COLO829 (cell line): Measurements from ENCODE around the gene ANKRD13B.
A peak's percentile ranks its signal among the peaks of the same experiment; 100 is the strongest.

ENCODE experiments used
- DNase-seq: peaks from one replicate; pipeline ENCODE4 v3.0.0; 2012; ENCODE audit warnings: low spot score

Gene ANKRD13B

DNA sequence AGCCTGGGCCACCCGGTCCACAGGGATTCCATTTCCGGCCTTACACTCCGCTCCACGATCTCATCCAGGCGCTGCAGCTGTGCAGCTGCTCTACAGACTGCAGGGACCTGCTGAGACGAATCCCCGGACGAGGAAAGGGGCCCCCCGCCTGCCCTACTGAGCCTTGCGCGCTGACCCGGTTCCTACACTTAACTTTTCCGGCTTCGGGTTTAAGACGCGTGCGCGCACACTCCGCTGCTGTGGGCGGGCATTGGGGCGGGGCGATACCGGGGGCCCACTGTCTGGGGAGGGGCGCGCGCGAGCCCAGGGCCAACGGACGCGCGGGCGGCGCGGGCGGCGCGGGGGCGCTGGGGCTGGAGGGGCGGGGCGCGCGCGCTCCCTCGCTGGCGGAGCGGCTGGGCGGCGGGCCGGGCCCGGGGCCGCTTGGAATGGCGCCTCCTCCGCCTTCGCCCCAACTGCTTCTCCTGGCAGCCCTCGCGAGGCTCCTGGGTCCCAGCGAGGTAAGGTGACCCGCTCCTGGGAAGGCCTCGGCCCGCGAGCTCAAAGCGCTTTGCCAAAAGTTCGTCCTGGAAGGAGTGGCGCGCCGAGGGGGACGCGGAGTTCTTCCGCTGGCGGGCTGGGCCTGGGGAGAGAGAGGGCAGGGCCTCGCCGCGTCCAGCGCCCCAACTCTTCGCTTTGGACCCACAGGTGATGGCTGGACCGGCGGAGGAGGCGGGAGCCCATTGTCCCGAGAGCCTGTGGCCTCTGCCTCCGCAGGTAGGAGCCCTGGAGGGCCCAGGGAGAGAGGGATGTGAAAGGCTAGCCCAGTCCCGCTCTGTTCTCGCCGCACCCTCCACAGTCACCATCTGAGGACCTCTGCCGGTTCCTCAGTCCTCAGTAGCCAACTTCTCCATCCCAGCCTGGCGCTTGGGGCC is 24.3 kb upstream of the ANKRD13B start, which contains the start of gene TP53I13:
Gene TP53I13 (plus strand): TSS at position 371 of the 914 bp plus-strand sequence. CDS start 58 bp downstream, at position 429.
- DNase-seq: peak; percentile 60

DNA sequence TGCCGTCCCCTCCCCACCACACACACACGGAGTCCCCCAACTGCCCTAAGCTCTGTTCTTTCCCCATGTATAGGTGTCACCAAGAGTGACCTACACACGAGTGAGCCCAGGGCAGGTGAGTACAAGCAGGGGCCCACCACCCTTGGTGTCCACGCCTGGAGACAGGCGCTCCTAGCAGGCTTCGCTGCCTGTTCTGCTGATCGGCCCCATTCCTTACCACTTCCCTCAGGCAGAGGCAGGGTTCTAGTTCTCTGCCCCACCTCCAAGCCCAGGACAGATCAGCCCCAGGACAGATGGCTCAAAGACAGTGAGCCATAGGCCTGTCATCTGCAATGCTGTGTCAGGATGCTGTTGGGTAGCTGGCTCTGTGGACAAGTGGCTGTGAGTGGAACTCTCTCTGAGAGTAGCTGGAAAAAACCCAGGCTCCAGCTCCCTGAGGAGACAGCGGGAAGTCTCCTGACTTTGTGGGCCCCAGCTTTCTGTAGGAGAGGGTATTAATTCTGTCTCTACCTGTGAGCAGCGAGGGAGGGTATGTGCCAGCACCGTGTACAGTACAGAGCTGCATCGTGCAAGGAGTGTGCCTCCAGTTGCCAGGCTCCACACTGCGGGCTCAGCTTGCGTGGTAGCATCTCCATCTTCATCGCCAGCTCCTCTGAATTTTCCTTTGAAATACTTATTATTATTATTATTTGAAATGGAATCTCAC is 23.5 kb upstream of the ANKRD13B start:
- DNase-seq: no peak

DNA sequence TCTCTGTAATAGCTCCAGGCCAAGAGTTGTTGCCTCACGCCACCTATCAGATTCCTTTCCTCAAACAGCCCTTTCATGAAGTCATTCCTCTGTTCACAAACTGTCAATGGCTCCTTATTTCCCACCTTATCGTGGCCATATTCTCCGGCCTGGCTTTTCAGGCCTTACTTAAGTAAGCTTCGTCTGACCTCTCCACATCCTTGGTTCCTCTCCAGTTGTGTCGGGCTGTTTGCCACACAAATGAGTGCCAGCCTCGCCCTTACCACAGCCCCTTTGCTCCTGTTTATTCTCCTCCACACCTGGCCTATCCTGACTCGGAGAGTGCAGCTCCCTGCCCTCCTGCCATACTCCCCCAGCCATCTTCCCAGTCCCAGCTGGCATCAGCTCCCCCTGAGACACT is 22.4 kb upstream of the ANKRD13B start:
- DNase-seq: no peak

DNA sequence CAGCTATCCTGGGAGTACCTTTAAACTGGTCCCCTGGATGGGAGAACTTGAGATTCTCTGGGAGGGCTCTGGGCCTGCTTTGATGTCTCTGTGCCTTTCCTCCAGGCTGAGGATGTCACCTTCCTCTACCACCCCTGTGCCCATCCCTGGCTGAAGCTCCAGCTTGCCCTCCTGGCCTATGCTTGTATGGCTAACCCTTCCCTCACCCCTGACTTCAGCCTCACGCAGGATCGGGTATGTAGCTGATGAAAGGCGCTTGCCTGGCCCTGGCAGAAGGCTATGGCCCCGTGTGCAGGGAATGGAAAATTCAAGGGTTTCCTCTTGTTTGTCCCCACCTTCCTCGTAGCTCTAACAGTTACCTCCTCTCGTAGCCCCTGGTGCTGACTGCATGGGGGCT is 21.4 kb upstream of the ANKRD13B start:
- DNase-seq: no peak

DNA sequence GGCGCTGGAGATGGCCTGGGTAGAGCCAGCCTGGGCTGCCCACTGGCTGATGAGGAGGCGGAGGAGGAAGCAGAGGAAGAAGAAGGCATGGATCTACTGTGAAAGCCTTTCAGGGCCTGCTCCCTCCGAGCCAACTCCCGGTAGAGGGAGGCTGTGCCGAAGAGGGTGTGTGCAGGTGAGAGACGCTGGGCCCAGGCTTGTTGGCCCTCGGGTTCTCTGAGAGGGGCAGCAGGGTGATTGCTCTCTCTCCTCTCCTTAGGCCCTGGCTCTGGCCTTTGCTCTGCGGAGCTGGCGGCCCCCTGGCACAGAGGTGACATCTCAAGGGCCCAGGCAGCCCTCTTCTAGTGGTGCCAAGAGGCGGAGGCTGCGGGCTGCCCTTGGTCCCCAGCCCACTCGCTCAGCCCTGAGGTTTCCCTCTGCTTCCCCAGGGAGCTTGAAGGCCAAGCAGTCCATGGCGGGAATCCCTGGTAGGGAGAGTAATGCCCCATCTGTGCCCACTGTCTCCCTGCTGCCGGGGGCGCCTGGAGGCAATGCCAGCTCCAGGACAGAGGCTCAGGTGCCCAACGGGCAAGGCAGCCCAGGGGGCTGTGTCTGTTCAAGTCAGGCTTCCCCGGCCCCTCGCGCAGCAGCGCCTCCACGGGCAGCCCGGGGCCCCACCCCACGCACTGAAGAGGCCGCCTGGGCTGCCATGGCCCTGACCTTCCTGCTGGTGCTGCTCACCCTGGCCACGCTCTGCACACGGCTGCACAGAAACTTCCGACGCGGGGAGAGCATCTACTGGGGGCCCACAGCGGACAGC is 20.9 kb upstream of the ANKRD13B start:
- no peak for DNase-seq

DNA sequence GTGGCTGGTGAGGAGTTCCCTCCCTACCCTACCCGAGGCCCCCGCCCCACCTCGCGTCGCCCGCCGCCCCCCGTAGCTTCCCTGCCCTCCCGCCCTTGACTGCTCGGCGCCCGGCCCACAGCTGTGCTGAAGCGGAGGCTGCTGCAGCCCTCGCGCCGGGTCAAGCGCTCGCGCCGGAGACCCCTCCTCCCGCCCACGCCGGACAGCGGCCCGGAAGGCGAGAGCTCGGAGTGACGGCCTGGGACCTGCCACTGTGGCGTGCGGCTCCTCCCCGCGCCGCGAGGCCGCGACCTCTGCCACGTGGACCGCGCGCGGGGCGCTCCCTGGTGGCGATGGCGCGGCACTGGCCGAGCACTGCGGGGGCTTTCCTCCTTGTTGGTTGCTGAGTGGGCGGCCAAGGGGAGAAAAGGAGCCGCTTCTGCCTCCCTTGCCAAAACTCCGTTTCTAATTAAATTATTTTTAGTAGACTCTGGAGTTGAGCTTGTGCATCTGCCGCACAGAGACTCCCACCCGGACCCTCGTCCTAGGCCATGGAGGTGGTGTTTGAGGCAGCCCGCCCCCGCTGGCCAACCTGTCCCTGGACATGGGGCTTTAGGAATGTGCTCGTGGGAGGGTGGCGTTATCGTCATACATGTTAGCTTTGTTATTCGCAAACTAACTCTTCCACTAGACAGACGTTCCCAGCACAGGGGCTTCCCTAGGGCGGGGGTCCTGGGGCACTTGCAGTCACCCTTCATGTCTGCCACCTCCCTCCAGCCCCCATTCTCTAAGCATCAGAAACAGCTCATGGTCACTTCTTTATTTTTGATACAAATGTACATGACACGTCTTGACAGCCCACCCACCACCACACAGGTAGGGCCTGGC is 20.0 kb upstream of the ANKRD13B start:
- peak; percentile 56 for DNase-seq

DNA sequence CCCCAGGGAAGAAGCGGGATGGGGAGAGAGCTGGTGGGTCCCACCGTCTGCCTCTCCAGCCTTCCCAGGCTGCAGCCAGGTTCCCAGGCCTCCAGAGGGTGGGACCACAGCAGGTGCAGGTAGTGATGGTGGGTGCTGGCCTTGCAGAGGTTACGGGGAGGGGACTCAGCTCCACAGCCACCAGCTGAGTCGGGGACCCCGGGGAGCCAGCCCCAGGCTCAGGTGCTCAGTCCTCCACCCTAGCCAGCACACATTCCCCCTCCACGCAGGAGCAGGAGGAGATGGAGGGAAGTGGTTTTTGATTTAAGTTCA is 19.4 kb upstream of the ANKRD13B start:
- no peak for DNase-seq

DNA sequence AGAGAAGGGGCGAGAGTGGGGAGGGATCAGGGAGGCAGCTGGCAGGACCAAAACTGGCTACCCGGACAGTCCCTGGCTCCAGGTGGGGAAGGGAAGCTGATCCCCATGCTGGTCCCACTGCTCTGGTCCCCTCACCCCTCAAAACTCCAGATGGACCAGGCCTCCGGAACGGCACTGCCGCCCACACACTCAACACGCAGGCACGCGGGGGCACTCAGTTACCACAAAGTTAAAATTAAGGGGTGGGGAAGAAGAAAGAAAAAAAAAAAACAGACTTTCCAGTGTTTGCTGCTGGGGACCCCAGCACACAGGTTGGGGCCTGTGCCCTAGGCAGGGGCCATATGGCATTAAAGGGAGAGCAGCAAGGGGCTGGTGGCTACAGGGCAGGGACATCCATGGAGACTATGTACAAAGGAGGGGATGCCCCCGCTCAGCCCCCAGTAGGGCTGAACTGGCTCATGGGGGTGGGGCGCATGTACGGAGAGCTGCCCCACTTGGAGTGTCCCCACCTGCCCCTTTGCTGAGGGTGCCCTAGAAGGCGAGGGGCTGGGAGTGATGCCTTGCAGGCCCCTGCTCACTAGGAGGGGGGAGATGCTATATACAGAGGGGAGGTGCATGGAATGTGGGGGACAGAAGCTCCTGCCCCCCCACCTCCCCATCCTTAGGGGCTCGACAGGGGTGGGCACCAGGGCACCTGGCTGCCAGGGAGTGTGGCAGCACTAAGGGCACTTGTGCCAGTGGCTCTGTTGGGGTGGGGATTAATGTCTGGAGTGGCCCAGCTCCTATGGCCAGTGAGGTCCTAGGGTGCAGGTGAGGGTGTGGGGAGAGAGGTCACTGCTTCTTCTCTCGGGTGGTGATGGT is 18.8 kb upstream of the ANKRD13B start:
- DNase-seq: no peak

DNA sequence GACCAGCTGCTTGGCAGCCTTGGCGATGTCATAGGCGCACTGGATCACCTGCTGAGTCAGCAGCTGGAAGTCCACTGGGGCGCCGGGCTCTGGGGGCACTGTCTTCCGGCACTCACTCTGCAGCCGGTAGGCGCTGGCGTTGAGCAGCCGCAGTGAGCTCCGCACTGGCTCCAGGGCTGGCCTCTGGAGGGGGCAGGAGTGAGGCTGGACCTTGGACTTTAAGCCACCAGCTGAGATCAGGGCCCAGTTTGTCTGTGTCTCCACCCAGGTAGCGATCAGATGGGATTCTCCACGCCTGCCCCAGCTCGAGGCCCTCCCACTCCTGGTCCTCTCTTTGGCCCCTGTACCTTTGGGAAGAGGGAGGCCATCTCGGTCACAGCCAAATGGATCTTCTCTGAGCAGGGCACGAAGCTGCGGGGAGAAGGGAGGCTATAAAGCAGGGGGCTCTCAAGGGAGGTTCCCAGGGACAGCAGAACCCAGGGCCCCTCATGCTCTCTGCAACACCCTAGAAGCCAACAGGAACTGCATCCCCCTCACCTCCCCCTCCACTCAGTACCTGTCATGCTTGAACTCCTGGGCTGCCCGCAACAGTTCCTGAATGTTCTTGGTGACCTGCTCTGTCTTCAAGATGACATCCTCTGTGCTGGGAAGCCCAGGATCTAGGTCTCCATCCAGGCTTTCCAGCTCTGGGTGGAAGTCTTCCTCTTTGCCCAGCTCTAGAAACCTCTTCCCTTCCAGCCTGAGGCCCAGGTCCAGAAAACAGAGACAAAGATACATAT is 18.0 kb upstream of the ANKRD13B start:
- DNase-seq: no peak

DNA sequence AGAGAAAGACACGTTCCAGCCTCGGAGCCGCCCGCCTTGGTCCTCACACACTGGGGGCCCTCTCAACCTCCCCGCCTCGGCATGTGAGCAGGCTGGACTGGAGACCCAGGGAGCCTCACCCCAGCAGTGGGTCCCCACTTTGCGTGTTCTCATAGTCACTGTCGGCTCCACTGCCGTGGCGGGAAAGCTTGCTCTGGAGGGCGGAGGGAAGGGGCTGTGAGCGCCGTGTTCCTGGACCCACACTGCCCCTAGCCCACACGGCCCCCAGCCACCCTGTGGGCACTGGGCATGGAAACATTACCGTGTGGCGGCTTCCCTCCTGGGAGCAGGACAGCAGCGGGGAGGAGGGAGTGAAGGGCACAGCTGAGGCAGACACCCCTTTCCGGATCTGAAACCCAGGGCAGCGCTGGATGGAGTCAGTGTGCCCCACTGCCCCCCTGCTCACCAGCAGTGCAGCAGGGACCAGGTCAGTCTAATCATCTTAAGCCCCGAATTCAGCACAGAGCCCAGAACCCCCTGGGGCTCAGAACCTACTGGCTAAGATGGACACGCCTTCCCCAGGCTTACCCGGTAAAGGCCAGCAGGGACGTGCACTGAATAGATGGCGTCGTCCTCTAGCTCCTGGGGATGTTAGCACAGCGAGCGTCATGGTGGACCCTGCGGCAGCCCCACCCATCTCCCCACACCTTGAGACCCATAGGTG is 17.3 kb upstream of the ANKRD13B start:
- no peak for DNase-seq

DNA sequence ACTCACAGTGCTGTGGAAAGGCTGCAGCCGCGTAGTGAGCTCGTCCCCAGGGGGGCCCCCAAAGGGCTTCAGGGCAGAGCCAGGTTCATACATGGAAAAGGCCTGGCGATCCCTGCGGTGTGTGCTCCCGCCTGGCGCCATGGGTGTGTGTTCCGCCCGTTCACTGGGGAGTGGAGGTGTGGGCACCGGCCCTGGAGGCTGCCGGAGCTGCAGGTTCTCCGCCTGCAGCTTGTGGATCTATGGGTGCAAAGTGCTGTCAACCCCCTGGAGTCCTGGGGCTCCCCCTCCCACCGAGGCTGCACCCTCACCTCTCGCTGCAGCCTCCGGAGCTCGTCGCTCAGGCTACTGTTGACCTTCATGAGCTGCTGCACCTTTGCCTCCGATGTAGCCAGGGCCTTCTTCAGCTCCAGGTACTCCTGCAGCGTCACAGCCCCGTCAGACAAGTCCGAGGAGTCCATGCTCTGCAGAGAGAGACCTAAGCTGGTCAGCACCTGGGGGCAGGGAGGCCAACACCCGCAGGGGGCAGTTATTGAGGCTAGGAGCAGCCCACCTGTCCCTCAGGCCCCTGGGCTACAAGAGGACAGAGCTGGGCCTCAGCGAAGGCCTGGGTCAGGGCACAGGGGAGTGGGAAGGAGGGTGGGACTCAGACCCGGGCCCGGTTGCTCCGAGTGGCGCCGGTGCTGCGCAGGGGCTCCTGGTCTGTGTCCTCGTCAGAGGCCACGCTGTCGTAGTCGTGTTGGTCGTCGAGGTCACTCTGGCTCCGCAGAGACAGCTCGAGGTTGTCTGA is 16.5 kb upstream of the ANKRD13B start:
- no peak for DNase-seq

DNA sequence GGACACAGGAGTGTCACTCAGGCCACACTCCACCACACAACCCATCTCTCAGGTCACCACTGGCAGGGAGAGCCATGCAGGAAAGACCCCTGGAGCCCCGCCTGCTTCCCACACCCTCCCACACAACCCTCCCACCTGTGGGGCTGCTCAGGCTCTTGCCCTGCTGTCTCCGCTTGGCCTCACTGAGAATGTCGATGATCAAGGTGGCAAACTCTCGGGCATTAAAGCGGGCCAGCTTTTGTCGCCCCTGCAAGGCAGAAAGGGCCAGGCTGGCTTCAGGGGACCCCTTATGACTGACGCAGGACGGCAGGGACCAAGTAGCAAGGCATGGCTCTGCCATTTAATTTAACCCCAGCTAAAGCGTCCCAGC is 15.9 kb upstream of the ANKRD13B start:
- no peak for DNase-seq

DNA sequence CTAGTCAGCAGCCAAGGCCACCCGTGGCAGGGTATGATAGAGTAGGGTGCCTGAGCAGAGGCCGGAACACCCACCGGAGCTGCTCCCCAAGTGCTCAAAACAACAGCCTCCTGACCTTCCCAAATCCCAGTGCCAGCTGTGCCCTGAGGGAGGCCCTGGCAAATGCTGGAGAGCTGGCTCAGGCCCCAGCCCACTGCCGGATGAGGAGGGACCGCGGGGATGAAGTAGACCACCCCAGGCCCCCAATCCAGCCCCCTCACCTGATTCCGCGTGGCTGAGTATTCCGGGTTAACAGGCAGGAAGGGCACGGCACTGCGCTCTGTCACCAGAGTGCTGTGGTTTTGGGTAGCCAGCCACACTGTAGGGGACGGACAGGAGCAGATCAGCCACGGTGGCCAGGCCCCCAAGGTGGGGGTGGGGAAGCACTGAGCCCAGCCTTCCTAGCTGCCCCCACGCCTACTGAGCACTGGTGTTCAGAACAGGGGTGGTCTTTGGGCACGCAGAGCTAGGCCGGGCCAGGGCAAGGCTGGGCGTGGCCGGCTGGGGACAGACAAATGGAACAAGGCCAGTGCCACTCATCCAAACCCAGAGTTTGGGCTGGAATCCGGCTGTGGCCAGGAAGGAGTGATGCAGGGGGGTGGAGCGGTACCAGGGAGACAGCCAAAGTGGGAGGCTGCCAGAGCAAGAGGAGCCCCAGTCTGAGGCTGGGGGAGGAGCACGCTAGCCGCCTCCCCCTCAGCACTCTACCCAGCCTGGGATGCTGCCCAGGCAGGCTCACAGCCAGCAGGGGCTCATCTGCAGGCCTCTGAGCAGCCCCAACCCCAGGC is 15.3 kb upstream of the ANKRD13B start:
- no peak for DNase-seq

DNA sequence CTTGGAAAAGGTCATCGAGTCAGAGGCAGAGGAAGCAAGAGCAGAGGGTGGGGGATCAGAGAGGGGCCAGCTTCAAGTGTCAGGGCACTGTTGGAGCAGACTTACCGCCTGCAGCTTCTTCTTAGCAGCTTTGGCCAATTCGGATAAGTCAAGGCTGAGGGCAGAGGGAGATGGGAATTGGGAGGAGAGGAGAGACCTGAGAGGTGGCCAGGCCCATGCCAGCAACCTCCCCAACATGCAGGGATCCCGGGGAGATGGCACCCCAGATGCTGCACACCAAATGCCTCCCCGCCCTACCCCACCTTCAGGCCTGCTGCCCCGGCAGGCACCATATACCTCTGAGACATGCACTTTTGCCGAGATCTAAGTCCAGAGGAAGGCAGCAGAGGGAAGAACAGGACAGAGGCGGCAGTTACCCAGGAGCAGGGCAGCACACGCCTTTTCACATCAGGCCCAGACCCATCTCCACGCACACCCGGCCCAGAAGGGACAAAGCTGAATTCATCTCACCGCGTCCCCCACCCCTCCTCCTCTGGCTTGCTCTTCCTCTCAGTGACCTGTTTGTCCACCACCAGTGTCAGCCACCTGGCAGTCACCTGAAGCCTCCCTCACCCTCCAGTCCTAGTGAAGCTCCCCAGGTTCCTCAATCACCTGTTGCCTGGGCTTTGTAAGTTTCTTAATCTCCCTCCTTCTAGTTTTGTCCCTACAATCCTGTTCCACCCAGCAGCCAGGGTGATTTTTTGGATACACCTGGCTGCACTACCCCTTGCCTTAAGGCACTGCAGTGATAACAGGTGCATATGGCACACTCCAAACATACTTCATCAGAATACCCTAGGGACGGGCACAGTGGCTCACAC is 14.1 kb upstream of the ANKRD13B start:
- no peak for DNase-seq

DNA sequence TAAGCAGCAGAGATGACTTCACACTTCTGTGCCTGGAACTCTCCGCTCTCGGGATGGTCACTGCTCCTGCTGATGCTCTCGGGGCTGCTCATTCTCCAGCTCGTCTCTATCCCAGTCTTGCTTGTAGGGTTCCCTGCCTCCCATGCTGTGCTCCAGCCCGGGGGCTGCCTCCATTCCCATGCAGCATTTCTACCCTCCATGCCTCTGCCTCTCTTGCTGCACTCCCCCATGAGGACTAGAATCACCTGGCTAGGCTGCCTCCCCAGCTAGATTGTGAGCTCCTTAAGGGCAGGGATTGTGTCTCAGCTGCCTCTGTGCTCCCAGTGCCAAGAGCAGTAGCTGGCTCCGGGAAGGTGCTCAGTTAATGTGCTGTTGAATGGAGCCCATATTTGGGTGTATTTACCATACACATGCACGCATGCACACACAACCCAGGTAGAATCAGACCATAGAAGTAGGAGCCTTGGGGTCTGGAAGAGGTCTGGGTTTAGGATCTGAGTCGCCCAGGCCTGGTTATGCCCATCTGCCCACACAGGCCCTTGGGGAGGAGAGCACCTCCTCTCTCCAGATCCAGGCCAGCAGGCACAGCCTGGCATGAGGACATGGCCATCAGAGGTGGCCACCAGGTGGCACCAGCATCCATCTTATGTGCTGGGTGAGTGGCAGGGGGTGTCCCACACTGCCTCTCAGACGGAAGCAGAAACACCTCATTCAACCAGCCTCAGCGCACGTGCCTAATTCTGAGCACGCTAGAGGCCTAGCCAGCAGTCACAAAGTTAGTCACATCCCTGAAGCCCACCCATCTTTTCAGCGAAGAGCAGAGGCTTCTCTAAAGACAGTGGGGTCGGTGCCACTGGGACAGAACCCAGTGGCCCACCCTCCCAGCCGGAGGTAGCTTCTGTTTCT is 12.8 kb upstream of the ANKRD13B start:
- DNase-seq: peak; percentile 90
